IgD-negative memory B cell (primary cell): ENCODE results near the gene RNLS. TPM values are rescaled to one million over a fixed set of nuclear protein-coding genes. Genes with fewer than 3 reads are reported as not detected.

Experiments
- H3K27ac Mint-ChIP-seq, 3 donors: one replicate each; pipeline ENCODE4 v1.8.0; 2020 to 2022; ENCODE audit warnings: mild to moderate bottlenecking in 3 of 3, mixed read lengths in 3 of 3, moderate library complexity in 1 of 3
- H3K27me3 Mint-ChIP-seq: one replicate; pipeline ENCODE4 v1.8.0; 2021; ENCODE audit warnings: mixed read lengths
- H3K36me3 Mint-ChIP-seq: one replicate; pipeline ENCODE4 v1.8.0; 2020; ENCODE audit warnings: mild to moderate bottlenecking, mixed read lengths
- H3K4me1 Mint-ChIP-seq, 3 donors: one replicate each; pipeline ENCODE4 v1.8.0; 2020 to 2022; ENCODE audit warnings: mixed read lengths in 3 of 3, mild to moderate bottlenecking in 1 of 3
- H3K4me3 Mint-ChIP-seq, 4 donors: one replicate each; pipeline ENCODE4 v1.8.0; 2020 to 2022; ENCODE audit warnings: mild to moderate bottlenecking in 4 of 4, mixed read lengths in 4 of 4, moderate library complexity in 3 of 4
- H3K9me3 Mint-ChIP-seq, 3 donors: one replicate each; pipeline ENCODE4 v1.8.0; 2020 to 2021; ENCODE audit warnings: mixed read lengths in 3 of 3, mild to moderate bottlenecking in 1 of 3
- polyA plus RNA-seq: library from polyadenylated mRNA; unstranded; fragments of 300-500 nt; fragmentation: Illumina TruSeq; gene quantifications from one replicate; pipeline ENCODE4 v1.2.3, GENCODE V29; 2021

The RNLS gene
- polyA plus RNA-seq, 1 donor from 2014 or later = 6.8 TPM

DNA sequence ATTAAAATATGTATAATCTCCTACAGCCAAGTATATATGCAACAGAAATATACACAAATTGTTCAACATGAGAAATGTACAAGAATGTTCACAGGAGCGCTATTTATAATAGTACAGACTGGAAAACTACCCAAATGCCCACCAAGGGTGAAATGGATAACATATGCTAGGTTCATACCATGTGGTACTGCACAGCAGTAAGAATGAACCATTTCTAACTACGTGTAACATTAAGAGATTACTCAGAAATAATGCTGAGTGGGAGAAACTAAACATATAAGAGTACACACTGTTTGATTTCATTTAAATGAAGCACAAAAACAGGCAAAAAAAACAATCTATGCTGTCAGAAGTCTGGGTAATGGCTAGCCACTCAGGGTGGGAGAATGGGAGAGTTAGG, 45.8 kb downstream of the RNLS start:
- Mint-ChIP-seq H3K27ac (no peak overlapping the region), H3K36me3 (peaks cover 2% of the 10 kb centered on the region), H3K27me3 (no peaks in the 10 kb centered on the region), H3K9me3 (no peaks in the 10 kb centered on the region), H3K4me3 (no peak overlapping the region), H3K4me1 (peaks cover 0 to 2% (median 0%) of the 10 kb centered on the region in 3 donors)

GRCh38 chr10:88536437-88536836, 46.7 kb downstream of the RNLS start:
- Mint-ChIP-seq H3K27ac (peak overlapping the region in 1 of 3 donors; percentile 31), H3K4me1 (peaks cover 0 to 2% (median 0%) of the 10 kb centered on the region in 3 donors), H3K36me3 (peaks cover 2% of the 10 kb centered on the region), H3K9me3 (no peaks in the 10 kb centered on the region), H3K4me3 (no peak overlapping the region), H3K27me3 (no peaks in the 10 kb centered on the region)

GRCh38 chr10:88534072-88534665, 48.9 kb downstream of the RNLS start:
- Mint-ChIP-seq H3K27me3 (no peaks in the 10 kb centered on the region), H3K9me3 (no peaks in the 10 kb centered on the region), H3K36me3 (peaks cover 3% of the 10 kb centered on the region), H3K27ac (no peak overlapping the region), H3K4me3 (no peak overlapping the region), H3K4me1 (peaks cover 0 to 2% (median 2%) of the 10 kb centered on the region in 3 donors)

DNA sequence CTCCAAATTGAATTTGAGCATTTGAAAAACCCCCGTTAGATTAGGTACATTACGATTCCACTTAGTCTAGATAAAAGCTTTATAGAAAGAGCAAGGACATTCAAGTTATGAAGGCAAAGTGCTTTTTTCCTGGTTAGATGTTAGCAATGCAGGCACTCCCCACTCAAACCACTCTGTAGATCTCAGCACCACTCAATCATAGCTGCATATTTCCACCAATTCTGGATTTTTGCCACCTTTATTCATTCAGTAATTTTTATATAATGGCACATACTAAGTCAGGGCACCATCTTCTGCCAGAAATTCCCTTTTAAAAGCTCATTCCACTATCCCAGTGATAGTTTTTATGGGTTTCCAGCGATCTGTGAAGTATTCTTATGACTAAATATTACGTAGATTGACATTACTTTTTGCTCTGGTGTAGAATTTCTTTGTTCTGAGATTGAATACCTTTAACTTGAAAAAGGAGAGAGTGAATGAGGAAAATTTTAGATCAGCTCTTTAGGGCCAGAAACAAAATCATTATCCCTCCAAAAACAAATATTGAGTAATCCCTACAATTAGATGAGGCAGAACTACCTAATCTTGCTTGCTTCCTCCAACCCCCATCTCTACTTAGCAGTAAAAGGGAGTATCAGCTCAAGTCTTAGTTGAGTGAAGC, 51.6 kb downstream of the RNLS start:
- Mint-ChIP-seq H3K27me3 (no peaks in the 10 kb centered on the region), H3K4me1 (peaks cover 0 to 5% (median 2%) of the 10 kb centered on the region in 3 donors), H3K36me3 (peaks cover 3% of the 10 kb centered on the region), H3K9me3 (no peaks in the 10 kb centered on the region), H3K4me3 (no peak overlapping the region), H3K27ac (no peak overlapping the region)

- Mint-ChIP-seq H3K27me3 (no peaks in the 10 kb centered on the region), H3K9me3 (no peaks in the 10 kb centered on the region), H3K27ac (no peak overlapping the region), H3K4me3 (no peak overlapping the region), H3K4me1 (peaks cover 0 to 5% (median 0%) of the 10 kb centered on the region in 3 donors), H3K36me3 (peaks cover 3% of the 10 kb centered on the region)
These were observed 52.3 kb downstream of the RNLS start for GRCh38 chr10:88530629-88531391.

- Mint-ChIP-seq H3K27ac (no peak overlapping the region), H3K36me3 (peaks cover 3% of the 10 kb centered on the region), H3K4me1 (peaks cover 0 to 5% (median 0%) of the 10 kb centered on the region in 3 donors), H3K4me3 (no peak overlapping the region), H3K9me3 (no peaks in the 10 kb centered on the region), H3K27me3 (no peaks in the 10 kb centered on the region)
These were observed 53.0 kb downstream of the RNLS start for GRCh38 chr10:88530093-88530492.

- no peaks in the 10 kb centered on the region for H3K9me3 Mint-ChIP-seq
- H3K27me3 Mint-ChIP-seq = no peaks in the 10 kb centered on the region
- H3K27ac Mint-ChIP-seq = no peak overlapping the region
- H3K36me3 Mint-ChIP-seq = peaks cover 3% of the 10 kb centered on the region
- peaks cover 0 to 5% (median 0%) of the 10 kb centered on the region in 3 donors for H3K4me1 Mint-ChIP-seq
- no peak overlapping the region for H3K4me3 Mint-ChIP-seq
These were observed 54.1 kb downstream of the RNLS start for GRCh38 chr10:88528806-88529570.

DNA sequence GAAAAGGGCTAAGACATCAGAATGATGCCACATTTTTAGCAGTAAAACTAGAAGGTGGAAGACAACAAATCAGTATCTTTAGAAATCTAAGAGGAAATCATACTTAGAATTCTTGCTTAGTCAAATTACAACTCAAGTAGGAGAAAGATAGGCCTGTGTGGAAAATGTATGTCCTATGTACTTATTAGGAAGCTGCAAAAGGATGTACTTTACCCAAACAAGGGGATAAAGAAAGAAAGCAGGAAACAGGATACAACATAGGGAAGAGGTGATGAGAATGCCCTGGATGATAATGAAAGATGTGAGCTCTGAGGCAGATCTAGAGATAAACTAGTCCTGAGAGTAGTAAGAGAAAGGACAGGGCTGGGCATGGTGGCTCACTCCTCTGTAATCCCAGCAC, 54.9 kb downstream of the RNLS start:
- Mint-ChIP-seq H3K9me3 (no peaks in the 10 kb centered on the region), H3K27ac (peak overlapping the region in 1 of 3 donors; percentile 25), H3K4me1 (peaks cover 0 to 5% (median 0%) of the 10 kb centered on the region in 3 donors), H3K27me3 (no peaks in the 10 kb centered on the region), H3K4me3 (no peak overlapping the region), H3K36me3 (peaks cover 3% of the 10 kb centered on the region)

- no peak overlapping the region for H3K4me3 Mint-ChIP-seq
- H3K27me3 Mint-ChIP-seq = no peaks in the 10 kb centered on the region
- H3K9me3 Mint-ChIP-seq = no peaks in the 10 kb centered on the region
- peaks cover 0 to 5% (median 0%) of the 10 kb centered on the region in 3 donors for H3K4me1 Mint-ChIP-seq
- no peak overlapping the region for H3K27ac Mint-ChIP-seq
- H3K36me3 Mint-ChIP-seq = peaks cover 3% of the 10 kb centered on the region
These were observed 55.9 kb downstream of the RNLS start for GRCh38 chr10:88527245-88527644.

GRCh38 chr10:88526501-88527105, 56.5 kb downstream of the RNLS start:
- Mint-ChIP-seq H3K27me3 (no peaks in the 10 kb centered on the region), H3K4me3 (no peak overlapping the region), H3K27ac (no peak overlapping the region)

DNA sequence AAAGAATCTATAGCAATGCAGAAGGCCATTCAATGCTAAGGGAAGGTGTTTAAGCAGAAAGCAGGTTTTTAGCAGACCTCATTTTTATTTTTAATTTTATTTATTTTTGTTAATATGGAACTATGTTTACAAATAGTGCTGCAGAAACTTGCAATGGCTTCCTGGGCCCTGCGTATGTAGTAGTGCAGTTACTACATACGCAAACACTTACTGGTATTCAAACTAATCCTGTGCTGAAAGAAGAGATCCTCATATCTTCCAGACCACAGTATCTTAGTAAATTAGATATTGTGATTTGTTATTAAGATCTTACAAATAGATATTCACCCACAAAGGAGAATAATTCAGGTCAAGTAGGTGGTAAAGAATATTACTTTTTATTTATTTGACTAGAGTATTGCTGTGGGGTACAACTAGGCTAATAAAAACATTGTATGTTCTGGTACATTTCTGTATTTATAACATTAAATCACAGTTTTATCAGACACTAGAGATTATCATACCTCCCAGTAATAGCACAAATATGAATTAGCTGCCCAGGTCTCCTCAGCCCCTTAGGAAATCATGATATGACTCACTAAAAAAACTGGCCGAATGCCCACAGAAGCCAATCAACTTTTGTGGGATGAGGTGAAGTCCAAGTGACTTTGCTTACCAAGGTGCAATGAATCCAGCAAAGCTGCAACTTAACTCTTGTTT, 57.6 kb downstream of the RNLS start:
- H3K27ac Mint-ChIP-seq = no peak overlapping the region
- no peaks in the 10 kb centered on the region for H3K27me3 Mint-ChIP-seq
- peaks cover 0 to 5% (median 0%) of the 10 kb centered on the region in 3 donors for H3K4me1 Mint-ChIP-seq
- peaks cover 3% of the 10 kb centered on the region for H3K36me3 Mint-ChIP-seq
- no peak overlapping the region for H3K4me3 Mint-ChIP-seq
- H3K9me3 Mint-ChIP-seq = no peaks in the 10 kb centered on the region

More at GRCh38 chr10:88526501-88527105, 56.5 kb downstream of the RNLS start:
- Mint-ChIP-seq H3K9me3 (no peaks in the 10 kb centered on the region), H3K36me3 (peaks cover 3% of the 10 kb centered on the region), H3K4me1 (peaks cover 0 to 5% (median 0%) of the 10 kb centered on the region in 3 donors)

GRCh38 chr10:88523739-88524400, 59.2 kb downstream of the RNLS start:
- H3K27me3 Mint-ChIP-seq = no peaks in the 10 kb centered on the region
- peaks cover 2% of the 10 kb centered on the region for H3K36me3 Mint-ChIP-seq
- no peaks in the 10 kb centered on the region for H3K9me3 Mint-ChIP-seq
- H3K4me3 Mint-ChIP-seq = no peak overlapping the region
- H3K4me1 Mint-ChIP-seq = peaks cover 0 to 3% (median 0%) of the 10 kb centered on the region in 3 donors
- no peak overlapping the region for H3K27ac Mint-ChIP-seq

- H3K36me3 Mint-ChIP-seq = no peaks in the 10 kb centered on the region
- H3K27ac Mint-ChIP-seq = no peak overlapping the region
- no peaks in the 10 kb centered on the region for H3K27me3 Mint-ChIP-seq
- H3K9me3 Mint-ChIP-seq = no peaks in the 10 kb centered on the region
- no peaks in the 10 kb centered on the region for H3K4me1 Mint-ChIP-seq
- no peak overlapping the region for H3K4me3 Mint-ChIP-seq
These were observed 60.4 kb downstream of the RNLS start for GRCh38 chr10:88522715-88523114.

DNA sequence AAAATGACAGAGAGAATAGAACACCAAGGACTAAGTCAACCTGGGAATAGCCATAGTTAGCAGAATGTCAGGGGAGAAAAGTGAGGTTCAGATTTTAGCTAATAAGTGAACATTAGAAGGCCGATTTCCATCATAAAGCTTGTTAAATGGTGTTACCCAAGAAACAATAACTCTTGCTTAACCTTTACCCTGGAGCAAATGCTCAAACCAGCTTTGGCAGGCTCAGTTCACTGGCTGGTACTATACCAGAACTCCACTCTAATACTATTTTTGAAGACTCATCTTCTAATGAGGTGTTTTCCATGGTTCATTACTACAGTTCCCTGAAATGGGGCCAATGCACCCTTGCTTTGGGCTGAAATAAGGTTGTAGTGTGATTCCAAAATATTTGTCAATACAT, 61.3 kb downstream of the RNLS start:
- Mint-ChIP-seq H3K27ac (no peak overlapping the region), H3K4me1 (no peaks in the 10 kb centered on the region), H3K36me3 (no peaks in the 10 kb centered on the region), H3K4me3 (no peak overlapping the region), H3K27me3 (no peaks in the 10 kb centered on the region), H3K9me3 (no peaks in the 10 kb centered on the region)
